Stimulated activated CD4-positive, alpha-beta T cell treated with anti-CD3 and anti-CD28 coated beads, Interleukin-1b, Interleukin-23, amount 100 ng/mL, for 48 hours (primary cell): Measurements from ENCODE around the gene TMEM30B.
A peak's percentile ranks its signal among the peaks of the same experiment; 100 is the strongest.

Experiments used
- DNase-seq: peaks from one replicate; pipeline ENCODE4 v3.0.0-alpha.2; 2020

TMEM30B gene

GRCh38 chr14:61297581-61297980 lies 16.4 kb upstream of the TMEM30B start:
- DNase-seq = no peak

- DNase-seq = no peak
Measured at GRCh38 chr14:61296719-61297502, 15.8 kb upstream of the TMEM30B start.

GRCh38 chr14:61296151-61296550 lies 15.0 kb upstream of the TMEM30B start:
- no peak for DNase-seq

- DNase-seq = no peak
Measured at GRCh38 chr14:61290701-61291100, 9.6 kb upstream of the TMEM30B start.

- DNase-seq = no peak
Measured at GRCh38 chr14:61288720-61289119, 7.6 kb upstream of the TMEM30B start.

- no peak for DNase-seq
Measured at GRCh38 chr14:61288228-61288627, 7.1 kb upstream of the TMEM30B start.

GRCh38 chr14:61287196-61287595 lies 6.1 kb upstream of the TMEM30B start:
- no peak for DNase-seq

- no peak for DNase-seq
Measured at GRCh38 chr14:61285364-61285763, 4.2 kb upstream of the TMEM30B start.

- DNase-seq = no peak
Measured at GRCh38 chr14:61284001-61284400, 2.9 kb upstream of the TMEM30B start.

- DNase-seq = no peak
Measured at GRCh38 chr14:61282746-61283145, 1.6 kb upstream of the TMEM30B start.

GRCh38 chr14:61281948-61282275 lies 774 bp upstream of the TMEM30B start:
- DNase-seq = no peak

- DNase-seq = peak; percentile 68
Measured at GRCh38 chr14:61280526-61281185, 482 bp downstream of the TMEM30B start.

GRCh38 chr14:61280092-61280525 lies 1.0 kb downstream of the TMEM30B start:
- peak; percentile 41 for DNase-seq

GRCh38 chr14:61279082-61279481 lies 2.1 kb downstream of the TMEM30B start:
- DNase-seq = no peak

- DNase-seq = no peak
Measured at GRCh38 chr14:61277784-61278183, 3.4 kb downstream of the TMEM30B start.

- no peak for DNase-seq
Measured at GRCh38 chr14:61277232-61277631, 3.9 kb downstream of the TMEM30B start.

GRCh38 chr14:61271552-61271951 lies 9.6 kb downstream of the TMEM30B start:
- DNase-seq = no peak

- no peak for DNase-seq
Measured at GRCh38 chr14:61270714-61271113, 10.4 kb downstream of the TMEM30B start.

GRCh38 chr14:61269321-61270083 lies 11.6 kb downstream of the TMEM30B start:
- peak; percentile 74 for DNase-seq

GRCh38 chr14:61268812-61269211 lies 12.3 kb downstream of the TMEM30B start:
- no peak for DNase-seq

- DNase-seq = no peak
Measured at GRCh38 chr14:61266891-61267740, 14.0 kb downstream of the TMEM30B start.

- DNase-seq = no peak
Measured at GRCh38 chr14:61266436-61266835, 14.7 kb downstream of the TMEM30B start.

GRCh38 chr14:61264651-61265050 lies 16.5 kb downstream of the TMEM30B start:
- no peak for DNase-seq
